SK-N-SH treated with all-trans-retinoic acid at 6 μM for 48 hours (cell line): ENCODE measurements around the gene CGB7.
A peak's percentile ranks its signal among the peaks of the same experiment; 100 is the strongest.

Experiments used
- ATAC-seq: fragments of 200-7000 bp; cut with Tn5 transposase; 3 replicates; pipeline ENCODE4 v1.9.1; 2020; ENCODE audit warnings: mild to moderate bottlenecking, moderate library complexity
- ARNTL ChIP-seq: fragments of 450-650 bp; formaldehyde crosslinking; IDR thresholded peaks from 2 replicates; pipeline ENCODE4 v1.5.0; 2020; ENCODE audit warnings: low read depth, mild to moderate bottlenecking, moderate library complexity, borderline replicate concordance
- BACH2 ChIP-seq: fragments of 250-450 bp; sonication (Bioruptor Pico); IDR thresholded peaks from 2 replicates; pipeline ENCODE4 v1.9.0; 2021; ENCODE audit warnings: mild to moderate bottlenecking, borderline replicate concordance
- CREB5 ChIP-seq: fragments of 250-450 bp; sonication (Bioruptor Pico); IDR thresholded peaks from 2 replicates; pipeline ENCODE4 v1.5.1; 2020; ENCODE audit warnings: low read depth, mild to moderate bottlenecking, moderate library complexity
- CSDC2 ChIP-seq: fragments of 250-450 bp; sonication (Bioruptor Pico); IDR thresholded peaks from 2 replicates; pipeline ENCODE4 v1.5.0; 2020; ENCODE audit warnings: mild to moderate bottlenecking, moderate library complexity
- CSRNP3 ChIP-seq: fragments of 250-450 bp; sonication (Bioruptor Pico); IDR thresholded peaks from 2 replicates; pipeline ENCODE4 v1.5.1; 2021; ENCODE audit warnings: mild to moderate bottlenecking, moderate library complexity
- ESRRG ChIP-seq: fragments of 250-450 bp; sonication (Bioruptor Pico); IDR thresholded peaks from 2 replicates; pipeline ENCODE4 v1.6.1; 2021; ENCODE audit warnings: mild to moderate bottlenecking
- GLIS3 ChIP-seq: fragments of 250-450 bp; sonication (Bioruptor Pico); IDR thresholded peaks from 2 replicates; pipeline ENCODE4 v1.5.0; 2020; ENCODE audit warnings: mild to moderate bottlenecking, moderate library complexity
- ISL1 ChIP-seq: fragments of 250-450 bp; sonication (Bioruptor Pico); IDR thresholded peaks from 2 replicates; pipeline ENCODE4 v2.1.2; 2022; ENCODE audit warnings: mild to moderate bottlenecking, moderate library complexity
- PATZ1 ChIP-seq: fragments of 250-450 bp; sonication (Bioruptor Pico); IDR thresholded peaks from 2 replicates; pipeline ENCODE4 v1.8.0; 2020; ENCODE audit warnings: mild to moderate bottlenecking, moderate library complexity, borderline replicate concordance
- POU6F1 ChIP-seq: fragments of 250-450 bp; sonication (Bioruptor Pico); IDR thresholded peaks from 2 replicates; pipeline ENCODE4 v1.8.0; 2021; ENCODE audit warnings: low read depth, mild to moderate bottlenecking, moderate library complexity, borderline replicate concordance
- RARB ChIP-seq: fragments of 250-450 bp; sonication (Bioruptor Pico); IDR thresholded peaks from 2 replicates; pipeline ENCODE4 v1.8.0; 2021; ENCODE audit warnings: mild to moderate bottlenecking, moderate library complexity
- SNAI2 ChIP-seq: fragments of 250-450 bp; sonication (Bioruptor Pico); IDR thresholded peaks from 2 replicates; pipeline ENCODE4 v1.5.0; 2020; ENCODE audit warnings: mild to moderate bottlenecking, moderate library complexity
- TCF4 ChIP-seq: fragments of 250-450 bp; sonication (Bioruptor Pico); IDR thresholded peaks from 2 replicates; pipeline ENCODE4 v1.8.0; 2021; ENCODE audit warnings: mild to moderate bottlenecking, moderate library complexity, borderline replicate concordance
- TOX ChIP-seq: fragments of 250-450 bp; sonication (Bioruptor Pico); IDR thresholded peaks from 2 replicates; pipeline ENCODE4 v1.8.0; 2021; ENCODE audit warnings: mild to moderate bottlenecking, moderate library complexity, borderline replicate concordance
- TSHZ2 ChIP-seq: fragments of 250-450 bp; sonication (Bioruptor Pico); IDR thresholded peaks from 2 replicates; pipeline ENCODE4 v1.5.0; 2020; ENCODE audit warnings: mild to moderate bottlenecking, moderate library complexity
- ZFP3 ChIP-seq: fragments of 250-450 bp; sonication (Bioruptor Pico); IDR thresholded peaks from 2 replicates; pipeline ENCODE4 v1.5.0; 2020; ENCODE audit warnings: mild to moderate bottlenecking, moderate library complexity
- ZNF565 ChIP-seq: fragments of 450-650 bp; formaldehyde crosslinking; conservative IDR thresholded peaks from 2 replicates; pipeline ENCODE4 v1.5.0; 2020; ENCODE audit warnings: low read depth, mild to moderate bottlenecking, moderate library complexity
- ZNF70 ChIP-seq: fragments of 450-650 bp; formaldehyde crosslinking; IDR thresholded peaks from 2 replicates; pipeline ENCODE4 v1.5.0; 2020; ENCODE audit warnings: mild to moderate bottlenecking, moderate library complexity

Gene CGB7

GRCh38 chr19:49064768-49065611, 7.4 kb upstream of the CGB7 start, which contains the start of gene NTF4 (continued):
- no peak for TF ChIP-seq TSHZ2
- TF ChIP-seq GLIS3, result no peak
- no peak for TF ChIP-seq ISL1 (CRISPR knock-in tag)
- no peak for TF ChIP-seq ESRRG (CRISPR knock-in tag)
- TF ChIP-seq ARNTL (CRISPR knock-in tag), result no peak

GRCh38 chr19:49064029-49064629, 6.6 kb upstream of the CGB7 start:
- peak; percentile 23 for ATAC-seq

More at GRCh38 chr19:49064029-49064629, 6.6 kb upstream of the CGB7 start:
- TF ChIP-seq ZNF565 (no peak), RARB (no peak), ZNF70 (CRISPR knock-in tag) (no peak), TCF4 (no peak), CSRNP3 (CRISPR knock-in tag) (no peak), BACH2 (CRISPR knock-in tag) (no peak), TSHZ2 (no peak), CREB5 (no peak), POU6F1 (CRISPR knock-in tag) (no peak), CSDC2 (CRISPR knock-in tag) (no peak), GLIS3 (no peak), SNAI2 (no peak), TOX (CRISPR knock-in tag) (no peak), ARNTL (CRISPR knock-in tag) (no peak), ZFP3 (no peak), PATZ1 (CRISPR knock-in tag) (no peak)
